HepG2 (cell line): ENCODE measurements around the gene JPT2. TPM values are rescaled to one million over a fixed set of nuclear protein-coding genes. Genes with fewer than 3 reads are reported as not detected.

Experiments used
- CSRNP2 ChIP-seq: sonication (generic); formaldehyde crosslinking; conservative IDR thresholded peaks from 2 replicates; pipeline ENCODE4 v1.8.0; 2022; ENCODE audit warnings: low read depth, missing genetic modification reagents
- ELF4 ChIP-seq: sonication (generic); formaldehyde crosslinking; IDR thresholded peaks from 2 replicates; pipeline ENCODE4 v1.5.0; 2020; ENCODE audit warnings: missing genetic modification reagents, mild to moderate bottlenecking, moderate library complexity, borderline replicate concordance
- GTF3A ChIP-seq: sonication (generic); formaldehyde crosslinking; conservative IDR thresholded peaks from 2 replicates; pipeline ENCODE4 v1.4.0; 2020; ENCODE audit warnings: mild to moderate bottlenecking, missing genetic modification reagents
- HNF1B ChIP-seq: sonication (generic); formaldehyde crosslinking; IDR thresholded peaks from 2 replicates; pipeline ENCODE4 v1.5.1; 2020; ENCODE audit warnings: mild to moderate bottlenecking, moderate library complexity, missing genetic modification reagents
- HNF4A ChIP-seq: sonication (generic); formaldehyde crosslinking; IDR thresholded peaks from 2 replicates; pipeline ENCODE4 v1.4.0; 2020; ENCODE audit warnings: missing genetic modification reagents
- IKZF1 ChIP-seq: fragments of 450-650 bp; IDR thresholded peaks from 2 replicates; pipeline ENCODE4 v1.7.1; 2016
- MXD1 ChIP-seq: sonication (generic); formaldehyde crosslinking; IDR thresholded peaks from 2 replicates; pipeline ENCODE4 v1.4.0; 2020; ENCODE audit warnings: mild to moderate bottlenecking, missing genetic modification reagents
- NR3C1 ChIP-seq: sonication (generic); formaldehyde crosslinking; IDR thresholded peaks from 2 replicates; pipeline ENCODE4 v1.4.0; 2020; ENCODE audit warnings: missing genetic modification reagents
- PAX8 ChIP-seq: sonication (generic); formaldehyde crosslinking; IDR thresholded peaks from 2 replicates; pipeline ENCODE4 v1.8.0; 2022; ENCODE audit warnings: mild to moderate bottlenecking, missing genetic modification reagents, borderline replicate concordance
- POLR2AphosphoS5 ChIP-seq: IDR thresholded peaks from 2 replicates; pipeline ENCODE4 v1.6.1; 2012; ENCODE audit warnings: low read depth, low read length
- SALL2 ChIP-seq: sonication (generic); formaldehyde crosslinking; IDR thresholded peaks from 2 replicates; pipeline ENCODE4 v1.8.1; 2023; ENCODE audit warnings: mild to moderate bottlenecking, missing genetic modification reagents, inconsistent platforms
- SRF ChIP-seq: IDR thresholded peaks from 2 replicates; pipeline ENCODE4 v1.6.1; 2011; ENCODE audit warnings: mild to moderate bottlenecking, low read depth, low read length, moderate library complexity
- THAP9 ChIP-seq: sonication (generic); formaldehyde crosslinking; IDR thresholded peaks from 2 replicates; pipeline ENCODE4; 2020; ENCODE audit warnings: missing genetic modification reagents, mild to moderate bottlenecking, borderline replicate concordance
- ZBTB33 ChIP-seq: sonication (generic); formaldehyde crosslinking; IDR thresholded peaks from 2 replicates; pipeline ENCODE4 v1.4.0; 2020; ENCODE audit warnings: missing genetic modification reagents
- ZFP62 ChIP-seq: sonication (generic); formaldehyde crosslinking; IDR thresholded peaks from 2 replicates; pipeline ENCODE4 v1.4.0; 2020; ENCODE audit warnings: missing genetic modification reagents
- ZNF20 ChIP-seq: sonication (generic); formaldehyde crosslinking; IDR thresholded peaks from 2 replicates; pipeline ENCODE4 v1.4.0; 2020; ENCODE audit warnings: mild to moderate bottlenecking, moderate library complexity, missing genetic modification reagents
- ZNF547 ChIP-seq: sonication (generic); formaldehyde crosslinking; IDR thresholded peaks from 2 replicates; pipeline ENCODE4 v1.5.1; 2020; ENCODE audit warnings: mild to moderate bottlenecking, missing genetic modification reagents
- ZNF577 ChIP-seq: sonication (generic); formaldehyde crosslinking; IDR thresholded peaks from 2 replicates; pipeline ENCODE4 v1.4.0; 2020; ENCODE audit warnings: mild to moderate bottlenecking, low read depth, missing genetic modification reagents, borderline replicate concordance
- ZNF615 ChIP-seq: sonication (generic); formaldehyde crosslinking; IDR thresholded peaks from 2 replicates; pipeline ENCODE4 v1.5.0; 2020; ENCODE audit warnings: mild to moderate bottlenecking, missing genetic modification reagents, borderline replicate concordance
- ZNF670 ChIP-seq: sonication (generic); formaldehyde crosslinking; IDR thresholded peaks from 2 replicates; pipeline ENCODE4 v1.8.0; 2022; ENCODE audit warnings: mild to moderate bottlenecking, missing genetic modification reagents, borderline replicate concordance
- ZNF782 ChIP-seq: sonication (generic); formaldehyde crosslinking; IDR thresholded peaks from 2 replicates; pipeline ENCODE4 v1.4.0; 2020; ENCODE audit warnings: missing genetic modification reagents, mild to moderate bottlenecking, borderline replicate concordance
- polyA plus RNA-seq, 8 experiments: library from polyadenylated mRNA; depleted of rRNA in 3 of 8; stranded (reverse) in 7 of 8; unstranded in 1 of 8; fragments of >200 nt; fragmentation: Illumina TruSeq in 4 of 8; extraction: Trizol in 4 of 8; gene quantifications; 2 replicates each; pipeline versions ENCODE4 v1.2.1 to v1.2.3, GENCODE V29; 2011 to 2016; ENCODE audit warnings: low read depth in 4 of 8, missing spikeins in 1 of 8, mixed read lengths in 1 of 8; ENCODE audit not compliant: insufficient read depth in 1 of 8
- total RNA-seq, 5 experiments: library from RNA; depleted of rRNA; stranded (reverse); fragments of >200 nt; fragmentation: Illumina TruSeq; extraction: Trizol; gene quantifications; 2 replicates each; pipeline ENCODE4 v1.2.3, GENCODE V29; 2016; ENCODE audit warnings: low read depth in 1 of 5

The JPT2 gene
- total and polyA plus RNA-seq, 2 of the 13 experiments (the other 11 are each of a cell fraction or from before 2014, with no cell fraction given) = 53.5 to 89.4 TPM

- TF ChIP-seq ZNF547 (CRISPR knock-in tag) (0 out of 2 replicates have a peak, but pooled peaks have one; percentile 33), POLR2AphosphoS5 (peak; percentile 91), PAX8 (CRISPR knock-in tag) (peak; percentile 78; the same call in 1 of the 2 replicates), CSRNP2 (CRISPR knock-in tag) (no peak), IKZF1 (no peak), GTF3A (CRISPR knock-in tag) (peak; percentile 55; the same call in 1 of the 2 replicates), ZNF670 (CRISPR knock-in tag) (no peak; the same call in 1 of the 2 replicates), ZNF782 (CRISPR knock-in tag) (no peak), ZFP62 (peak; percentile 84; the same call in 1 of the 2 replicates), ZNF20 (CRISPR knock-in tag) (no peak), ZNF615 (no peak), NR3C1 (CRISPR knock-in tag) (no peak), SRF (0 out of 2 replicates have a peak, but pooled peaks have one; percentile 38), HNF1B (peak; percentile 45; the same call in 1 of the 2 replicates), THAP9 (CRISPR knock-in tag) (peak; percentile 19; the same call in 1 of the 2 replicates), ZNF577 (CRISPR knock-in tag) (no peak), MXD1 (no peak; the same call in none of the 2 replicates), SALL2 (CRISPR knock-in tag) (peak; percentile 94), ELF4 (CRISPR knock-in tag) (no peak), HNF4A (no peak), ZBTB33 (no peak)
Measured at GRCh38 chr16:1705688-1706385, 27.8 kb downstream of the JPT2 start, which contains the start of gene MAPK8IP3 (continued).
